A549 (cell line): ENCODE measurements around the gene NQO2. TPM values are rescaled to one million over a fixed set of nuclear protein-coding genes. Genes with fewer than 3 reads are reported as not detected.
"Not testable (repeated sequence)": the region's sequence is repeated elsewhere in the genome, so short reads cannot be mapped to it uniquely, and the experiment has no call there.

ENCODE experiments used
- ATAC-seq, 2 experiments: fragments of 200-7000 bp in 1 of 2; fragments of >200 bp in 1 of 2; cut with Nextera tagmentation in 1 of 2; cut with Tn5 transposase in 1 of 2; 3 replicates each; pipeline versions ENCODE4 v1.8.0 to v1.9.1; 2018 to 2020; ENCODE audit warnings: mild to moderate bottlenecking in 1 of 2, moderate library complexity in 1 of 2
- CTCF ChIA-PET: fragments of 300-600 bp; sonication (Branson Sonifier 250); formaldehyde crosslinking; extraction: SDS; loops from one replicate; lab custom pipeline; 2021; ENCODE audit warnings: antibody characterized with exemption, inconsistent platforms; lab: Yijun Ruan, JAX
- POLR2A ChIA-PET: fragments of 350-600 bp; formaldehyde crosslinking; extraction: SDS; loops from one replicate; lab custom pipeline; 2021; ENCODE audit warnings: antibody characterized with exemption, inconsistent platforms; lab: Yijun Ruan, JAX
- DNase-seq, 2 experiments: peaks; one replicate each; pipeline versions ENCODE4 v3.0.0 to v3.0.0-alpha.2; 2011 to 2016; ENCODE audit warnings: low read depth in 1 of 2, low spot score in 1 of 2
- FAIRE-seq: peaks from 2 replicates; lab custom pipeline; 2011; peaks lifted over from hg19 to GRCh38; lab: Jason Lieb, UNC
- H3K27ac ChIP-seq, 2 experiments: fragments of >200 bp; sonication (Bioruptor Twin); formaldehyde crosslinking; 3 replicates each; pipeline ENCODE4 v1.5.1; 2016 to 2017
- H3K4me1 ChIP-seq: fragments of >200 bp; sonication (Bioruptor Twin); formaldehyde crosslinking; 3 replicates; pipeline ENCODE4 v1.6.1; 2016
- H3K4me2 ChIP-seq: fragments of >200 bp; sonication (Bioruptor Twin); formaldehyde crosslinking; 3 replicates; pipeline ENCODE4 v1.6.1; 2016
- H3K4me3 ChIP-seq: fragments of >200 bp; sonication (Bioruptor Twin); formaldehyde crosslinking; 3 replicates; pipeline ENCODE4 v1.5.1; 2016
- H3K9me3 ChIP-seq: fragments of >200 bp; sonication (Bioruptor Twin); formaldehyde crosslinking; 3 replicates; pipeline ENCODE4 v1.6.1; 2016
- CBX2 ChIP-seq: fragments of 200-600 bp; sonication (generic); IDR thresholded peaks from 2 replicates; pipeline ENCODE4 v1.6.1; 2016; ENCODE audit warnings: low read depth, mild to moderate bottlenecking, borderline replicate concordance
- CEBPB ChIP-seq, 2 experiments: fragments of >200 bp in 1 of 2; sonication (Bioruptor Twin) in 1 of 2; formaldehyde crosslinking in 1 of 2; IDR thresholded peaks; 2 replicates each; pipeline ENCODE4 v1.6.1; 2012 to 2016
- FOXS1 ChIP-seq: fragments of 250-450 bp; sonication (Bioruptor Pico); IDR thresholded peaks from 2 replicates; pipeline ENCODE4 v1.5.0; 2020; ENCODE audit warnings: mild to moderate bottlenecking, moderate library complexity
- MAFK ChIP-seq: fragments of 450-650 bp; IDR thresholded peaks from 2 replicates; pipeline ENCODE4 v1.6.1; 2014; ENCODE audit not compliant: partially characterized antibody
- NFE2L2 ChIP-seq: fragments of 150-350 bp; conservative IDR thresholded peaks from 2 replicates; pipeline ENCODE4 v1.6.1; 2014; ENCODE audit warnings: low read length
- POLR2A ChIP-seq: IDR thresholded peaks from 2 replicates; pipeline ENCODE4 v1.6.1; 2012; ENCODE audit warnings: mild to moderate bottlenecking, low read length
- TFCP2L1 ChIP-seq: fragments of 250-450 bp; sonication (Bioruptor Pico); IDR thresholded peaks from 2 replicates; pipeline ENCODE4 v1.5.0; 2021; ENCODE audit warnings: mild to moderate bottlenecking
- TP53 ChIP-seq: fragments of 250-450 bp; sonication (Bioruptor Pico); IDR thresholded peaks from 2 replicates; pipeline ENCODE4 v1.5.0; 2021; ENCODE audit warnings: mild to moderate bottlenecking, moderate library complexity
- ZC3H11A ChIP-seq: fragments of 450-650 bp; IDR thresholded peaks from 2 replicates; pipeline ENCODE4 v1.6.1; 2014; ENCODE audit warnings: antibody characterized with exemption, mild to moderate bottlenecking
- WGBS: methylation state at CpG from one replicate; pipeline ENCODE4 v1.1.6; 2017; ENCODE audit errors: missing lambda C conversion rate; 5-methylcytosine and 5-hydroxymethylcytosine counted together
- polyA plus RNA-seq, 4 experiments: library from polyadenylated mRNA; depleted of rRNA in 3 of 4; stranded (reverse); fragments of >200 nt; fragmentation: RNase III in 1 of 4; extraction: RNeasy Plus Mini Kit Qiagen cat#74134 plus additional on column Dnase treatment in 1 of 4; gene quantifications; 2 replicates in 3 of 4; 3 replicates in 1 of 4; pipeline ENCODE4 v1.2.3, GENCODE V29; 2011 to 2017
- TF ChIP-seq, protein P1 (sequence below): IDR thresholded peaks from 2 replicates; pipeline ENCODE4 v1.6.1; 2012
- TF ChIP-seq, protein P2 (sequence below): fragments of 200-600 bp; sonication (generic); IDR thresholded peaks from 2 replicates; pipeline ENCODE4 v1.6.1; 2016; ENCODE audit warnings: antibody characterized with exemption, mild to moderate bottlenecking, moderate library complexity
- TF ChIP-seq, protein P3 (sequence below): IDR thresholded peaks from 2 replicates; pipeline ENCODE4 v1.6.1; 2012

The NQO2 gene
- polyA plus RNA-seq, 2 of the 4 experiments (the other 2 are of a cell fraction): 67.2 to 86.5 TPM

DNA sequence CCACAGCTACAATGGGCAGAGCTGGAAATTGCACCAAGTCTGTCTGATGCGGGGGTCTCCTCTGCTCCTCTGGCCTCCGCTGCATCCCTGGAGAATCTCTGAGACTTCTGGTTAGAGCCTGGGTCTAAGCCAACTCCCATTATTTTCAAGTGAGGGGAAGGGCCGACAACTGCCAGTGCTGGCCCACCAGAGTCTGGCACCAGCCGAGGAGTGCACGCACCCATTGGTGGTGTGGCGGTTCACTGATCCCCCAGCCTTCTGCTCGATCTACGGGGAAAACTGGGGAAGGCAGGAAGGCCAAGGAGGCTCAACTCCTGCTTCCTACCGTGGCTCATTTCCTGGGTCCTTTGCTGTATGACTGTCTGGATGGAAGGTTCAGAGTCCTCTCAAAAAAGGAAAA is 6.2 kb downstream of the NQO2 start:
- no peak overlapping the region for H3K4me2 ChIP-seq
- ChIA-PET POLR2A (no interaction called here), CTCF (no interaction called here)
- WGBS: 94% methylated on average over 6 of the region's 9 CpGs
- no peak overlapping the region for H3K27ac ChIP-seq
- ATAC-seq (no peak), FAIRE-seq (no peak), DNase-seq (no peak)
- no peak overlapping the region for H3K4me3 ChIP-seq
- H3K9me3 ChIP-seq: 0 out of 3 replicates have a peak, but pooled peaks cover under 1% of the 10 kb centered on the region
- peaks cover 22% of the 10 kb centered on the region for H3K4me1 ChIP-seq
- TF ChIP-seq, protein P1, sequence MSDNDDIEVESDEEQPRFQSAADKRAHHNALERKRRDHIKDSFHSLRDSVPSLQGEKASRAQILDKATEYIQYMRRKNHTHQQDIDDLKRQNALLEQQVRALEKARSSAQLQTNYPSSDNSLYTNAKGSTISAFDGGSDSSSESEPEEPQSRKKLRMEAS: no peak
- TF ChIP-seq, protein P2, sequence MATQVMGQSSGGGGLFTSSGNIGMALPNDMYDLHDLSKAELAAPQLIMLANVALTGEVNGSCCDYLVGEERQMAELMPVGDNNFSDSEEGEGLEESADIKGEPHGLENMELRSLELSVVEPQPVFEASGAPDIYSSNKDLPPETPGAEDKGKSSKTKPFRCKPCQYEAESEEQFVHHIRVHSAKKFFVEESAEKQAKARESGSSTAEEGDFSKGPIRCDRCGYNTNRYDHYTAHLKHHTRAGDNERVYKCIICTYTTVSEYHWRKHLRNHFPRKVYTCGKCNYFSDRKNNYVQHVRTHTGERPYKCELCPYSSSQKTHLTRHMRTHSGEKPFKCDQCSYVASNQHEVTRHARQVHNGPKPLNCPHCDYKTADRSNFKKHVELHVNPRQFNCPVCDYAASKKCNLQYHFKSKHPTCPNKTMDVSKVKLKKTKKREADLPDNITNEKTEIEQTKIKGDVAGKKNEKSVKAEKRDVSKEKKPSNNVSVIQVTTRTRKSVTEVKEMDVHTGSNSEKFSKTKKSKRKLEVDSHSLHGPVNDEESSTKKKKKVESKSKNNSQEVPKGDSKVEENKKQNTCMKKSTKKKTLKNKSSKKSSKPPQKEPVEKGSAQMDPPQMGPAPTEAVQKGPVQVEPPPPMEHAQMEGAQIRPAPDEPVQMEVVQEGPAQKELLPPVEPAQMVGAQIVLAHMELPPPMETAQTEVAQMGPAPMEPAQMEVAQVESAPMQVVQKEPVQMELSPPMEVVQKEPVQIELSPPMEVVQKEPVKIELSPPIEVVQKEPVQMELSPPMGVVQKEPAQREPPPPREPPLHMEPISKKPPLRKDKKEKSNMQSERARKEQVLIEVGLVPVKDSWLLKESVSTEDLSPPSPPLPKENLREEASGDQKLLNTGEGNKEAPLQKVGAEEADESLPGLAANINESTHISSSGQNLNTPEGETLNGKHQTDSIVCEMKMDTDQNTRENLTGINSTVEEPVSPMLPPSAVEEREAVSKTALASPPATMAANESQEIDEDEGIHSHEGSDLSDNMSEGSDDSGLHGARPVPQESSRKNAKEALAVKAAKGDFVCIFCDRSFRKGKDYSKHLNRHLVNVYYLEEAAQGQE: no peak
- TF ChIP-seq CEBPB (IDR thresholded peaks at IDR 0.05) (no peak), TP53 (no peak), CBX2 (no peak)
- TF ChIP-seq, all 56 proteins: peak for 0

DNA sequence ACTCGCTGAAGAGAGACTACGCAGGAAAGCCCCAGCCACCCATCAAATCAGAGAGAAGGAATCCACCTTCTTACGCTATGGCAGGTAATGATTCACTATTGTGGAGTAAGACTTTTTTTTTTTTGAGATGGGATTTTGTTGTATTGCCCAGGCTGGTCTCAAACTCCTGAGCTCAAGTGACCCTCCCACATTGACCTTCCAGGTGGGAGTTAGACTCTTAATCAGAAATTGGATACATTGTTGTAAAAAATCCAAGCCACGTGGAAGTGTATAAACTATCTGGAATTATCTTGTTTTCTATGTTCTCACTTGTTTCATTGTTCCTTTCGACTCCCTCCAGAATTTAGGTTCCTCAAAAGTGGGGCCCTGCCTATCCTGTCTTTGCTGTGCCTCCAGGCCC is 6.8 kb downstream of the NQO2 start:
- FAIRE-seq (no peak), DNase-seq (no peak), ATAC-seq (no peak)
- Histone ChIP-seq H3K27ac (no peak overlapping the region), H3K4me2 (no peak overlapping the region), H3K9me3 (0 out of 3 replicates have a peak, but pooled peaks cover 6% of the 10 kb centered on the region), H3K4me3 (no peak overlapping the region), H3K4me1 (peaks cover 16% of the 10 kb centered on the region)
- ChIA-PET CTCF (no interaction called here), POLR2A (no interaction called here)
- no peak for TF ChIP-seq POLR2A
- TF ChIP-seq MAFK: no peak
- no peak for TF ChIP-seq TFCP2L1 (CRISPR knock-in tag)
- WGBS: 94% methylated on average over 5 of the region's 5 CpGs

DNA sequence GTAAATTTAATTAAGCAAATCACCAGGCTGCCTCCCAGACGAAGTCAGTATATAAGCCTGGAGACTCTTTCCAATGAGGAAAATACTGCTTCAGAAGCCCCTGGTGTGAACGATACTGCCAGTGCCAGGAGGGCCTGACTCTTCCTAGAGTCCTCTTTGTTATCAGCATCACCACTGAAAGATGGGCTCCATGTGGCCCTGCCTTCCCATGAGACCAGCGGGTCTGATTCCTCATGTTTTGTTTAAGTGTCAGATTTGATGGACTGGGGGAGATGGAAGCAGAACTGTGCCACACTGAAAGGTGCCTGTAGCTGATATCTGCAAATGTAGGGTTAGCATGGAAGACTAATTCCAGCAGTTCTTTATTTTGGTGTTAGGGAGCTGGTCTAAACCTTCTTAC is 7.9 kb downstream of the NQO2 start:
- H3K27ac ChIP-seq: no peak overlapping the region
- 98% methylated on average over 3 of the region's 3 CpGs for WGBS
- H3K4me3 ChIP-seq: no peak overlapping the region
- POLR2A ChIA-PET: no interaction called here
- CTCF ChIA-PET: interaction anchor here (0.7 kb wide), 1 partner anchor 161 kb away, joined by 3 read pairs; no protein-coding TSS in a partner anchor
- H3K4me1 ChIP-seq: peaks cover 6% of the 10 kb centered on the region
- no peak for FAIRE-seq
- no peak for TF ChIP-seq CEBPB (IDR thresholded peaks at IDR 0.05)
- TF ChIP-seq, protein P2: no peak
- no peak for TF ChIP-seq ZC3H11A
- TF ChIP-seq FOXS1 (CRISPR knock-in tag): no peak
- TF ChIP-seq, protein P3, sequence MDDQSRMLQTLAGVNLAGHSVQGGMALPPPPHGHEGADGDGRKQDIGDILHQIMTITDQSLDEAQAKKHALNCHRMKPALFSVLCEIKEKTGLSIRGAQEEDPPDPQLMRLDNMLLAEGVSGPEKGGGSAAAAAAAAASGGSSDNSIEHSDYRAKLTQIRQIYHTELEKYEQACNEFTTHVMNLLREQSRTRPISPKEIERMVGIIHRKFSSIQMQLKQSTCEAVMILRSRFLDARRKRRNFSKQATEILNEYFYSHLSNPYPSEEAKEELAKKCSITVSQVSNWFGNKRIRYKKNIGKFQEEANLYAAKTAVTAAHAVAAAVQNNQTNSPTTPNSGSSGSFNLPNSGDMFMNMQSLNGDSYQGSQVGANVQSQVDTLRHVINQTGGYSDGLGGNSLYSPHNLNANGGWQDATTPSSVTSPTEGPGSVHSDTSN: no peak
- TF ChIP-seq NFE2L2: no peak
- no peak overlapping the region for H3K4me2 ChIP-seq
- DNase-seq: no peak
- H3K9me3 ChIP-seq: peaks cover 10% of the 10 kb centered on the region; the same call in 1 of the 3 replicates
- no peak for ATAC-seq

DNA sequence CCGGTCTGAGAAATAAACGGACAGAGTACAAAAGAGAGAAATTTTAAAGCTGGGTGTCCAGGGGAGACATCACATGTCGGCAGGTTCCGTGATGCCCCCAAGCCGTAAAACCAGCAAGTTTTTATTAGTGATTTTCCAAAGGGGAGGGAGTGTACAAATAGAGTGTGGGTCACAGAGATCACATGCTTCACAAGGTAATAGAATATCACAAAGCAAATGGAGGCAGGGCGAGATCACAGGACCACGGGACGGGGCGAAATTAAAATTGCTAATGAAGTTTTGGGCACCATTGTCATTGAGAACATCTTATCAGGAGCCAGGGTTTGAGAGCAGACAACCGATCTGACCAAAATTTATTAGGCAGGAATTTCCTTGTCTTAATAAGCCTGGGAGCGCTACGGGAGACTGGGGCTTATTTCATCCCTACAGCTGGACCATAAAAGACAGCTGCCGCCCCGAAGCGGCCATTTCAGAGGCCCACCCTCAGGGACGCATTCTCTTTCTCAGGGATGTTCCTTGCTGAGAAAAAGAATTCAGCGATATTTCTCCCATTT is 9.1 kb downstream of the NQO2 start:
- H3K4me3 ChIP-seq, H3K4me2 ChIP-seq, FAIRE-seq, CTCF ChIA-PET, H3K9me3 ChIP-seq, DNase-seq, POLR2A ChIA-PET, ATAC-seq, H3K27ac ChIP-seq: not testable (repeated sequence)
- H3K4me1 ChIP-seq: peaks cover 13% of the 10 kb centered on the region
- WGBS: 97% methylated on average over 17 of the region's 17 CpGs
